ENCODE results near the gene CPXM2.

CPXM2 gene

GRCh38 chr10:123717336-123717735 is 174.3 kb downstream of the CPXM2 start:
- no peak for ATAC-seq
- H3K9me3 Mint-ChIP-seq, result no peaks in the 10 kb centered on the region

GRCh38 chr10:123715546-123715945 is 176.1 kb downstream of the CPXM2 start:
- ATAC-seq, result no peak

More at GRCh38 chr10:123717336-123717735, 174.3 kb downstream of the CPXM2 start:
- DNase-seq (ENCODE audit: low spot score in 2 of 2), result no peak
- Mint-ChIP-seq H3K4me3 (no peak overlapping the region), H3K36me3 (no peaks in the 10 kb centered on the region), H3K27ac (no peak overlapping the region), H3K4me1 (no peaks in the 10 kb centered on the region)

GRCh38 chr10:123706236-123706635 is 185.4 kb downstream of the CPXM2 start:
- H3K4me1 Mint-ChIP-seq, result no peaks in the 10 kb centered on the region
- no peak for DNase-seq (ENCODE audit: low spot score in 2 of 2)
- H3K36me3 Mint-ChIP-seq, result no peaks in the 10 kb centered on the region
- no peak for ATAC-seq
- H3K9me3 Mint-ChIP-seq, result no peaks in the 10 kb centered on the region
- no peak overlapping the region for H3K4me3 Mint-ChIP-seq
- H3K27ac Mint-ChIP-seq, result no peak overlapping the region

More at GRCh38 chr10:123715546-123715945, 176.1 kb downstream of the CPXM2 start:
- H3K4me1 Mint-ChIP-seq, result no peaks in the 10 kb centered on the region
- DNase-seq (ENCODE audit: low spot score in 2 of 2), result no peak
- no peaks in the 10 kb centered on the region for H3K36me3 Mint-ChIP-seq
- no peaks in the 10 kb centered on the region for H3K9me3 Mint-ChIP-seq
- H3K27ac Mint-ChIP-seq, result no peak overlapping the region
- H3K4me3 Mint-ChIP-seq, result no peak overlapping the region

GRCh38 chr10:123704812-123705211 is 186.8 kb downstream of the CPXM2 start:
- Mint-ChIP-seq H3K36me3 (no peaks in the 10 kb centered on the region), H3K4me3 (no peak overlapping the region), H3K4me1 (no peaks in the 10 kb centered on the region), H3K9me3 (no peaks in the 10 kb centered on the region), H3K27ac (no peak overlapping the region)
- ATAC-seq (no peak), DNase-seq (ENCODE audit: low spot score in 2 of 2) (no peak)

GRCh38 chr10:123704076-123704475 is 187.5 kb downstream of the CPXM2 start:
- no peaks in the 10 kb centered on the region for H3K4me1 Mint-ChIP-seq
- ATAC-seq, result no peak
- H3K4me3 Mint-ChIP-seq, result no peak overlapping the region
- no peaks in the 10 kb centered on the region for H3K36me3 Mint-ChIP-seq
- H3K9me3 Mint-ChIP-seq, result no peaks in the 10 kb centered on the region
- no peak overlapping the region for H3K27ac Mint-ChIP-seq
- DNase-seq (ENCODE audit: low spot score in 2 of 2), result no peak

- H3K4me1 Mint-ChIP-seq, result no peaks in the 10 kb centered on the region
- H3K36me3 Mint-ChIP-seq, result no peaks in the 10 kb centered on the region
- no peak for DNase-seq (ENCODE audit: low spot score in 2 of 2)
- H3K4me3 Mint-ChIP-seq, result no peak overlapping the region
- no peak for ATAC-seq
- H3K9me3 Mint-ChIP-seq, result no peaks in the 10 kb centered on the region
- H3K27ac Mint-ChIP-seq, result no peak overlapping the region
Measured at GRCh38 chr10:123703195-123703790, 188.3 kb downstream of the CPXM2 start.
